Activated B cell treated with CpG ODN at 0.5 μM for 24 hours (primary cell): ENCODE results near the gene CYP2F1. TPM values are rescaled to one million over a fixed set of nuclear protein-coding genes. Genes with fewer than 3 reads are reported as not detected.
A peak's percentile ranks its signal among the peaks of the same experiment; 100 is the strongest.
"Not testable (repeated sequence)": the region's sequence is repeated elsewhere in the genome, so short reads cannot be mapped to it uniquely, and the experiment has no call there.

ENCODE experiments used
- ATAC-seq: fragments of 200-7000 bp; cut with Tn5 transposase; one replicate; pipeline ENCODE4 v1.10.0; 2021; ENCODE audit warnings: low read depth, mild to moderate bottlenecking, moderate library complexity
- CTCF ChIA-PET: fragments of 350-600 bp; sonication (Branson Sonifier 250); formaldehyde crosslinking; loops from one replicate; lab custom pipeline; 2021; ENCODE audit warnings: antibody characterized with exemption; lab: Charles Lee
- POLR2A ChIA-PET: fragments of 350-600 bp; sonication (Branson Sonifier 250); formaldehyde crosslinking; loops from one replicate; lab custom pipeline; 2021; ENCODE audit warnings: antibody characterized with exemption; lab: Charles Lee
- DNase-seq: peaks from one replicate; pipeline ENCODE4 v3.0.0; 2022
- H3K27ac Mint-ChIP-seq: one replicate; pipeline ENCODE4 v1.8.0; 2020; ENCODE audit warnings: mixed read lengths
- H3K27me3 Mint-ChIP-seq: one replicate; pipeline ENCODE4 v1.8.0; 2021; ENCODE audit warnings: mixed read lengths
- H3K36me3 Mint-ChIP-seq: one replicate; pipeline ENCODE4 v1.8.0; 2021; ENCODE audit warnings: low read depth, mixed read lengths
- H3K4me1 Mint-ChIP-seq: one replicate; pipeline ENCODE4 v1.8.0; 2021; ENCODE audit warnings: mixed read lengths
- H3K4me3 Mint-ChIP-seq: one replicate; pipeline ENCODE4 v1.8.0; 2020; ENCODE audit warnings: mild to moderate bottlenecking, mixed read lengths
- H3K9me3 Mint-ChIP-seq: one replicate; pipeline ENCODE4 v1.8.0; 2020; ENCODE audit warnings: mixed read lengths
- intact Hi-C: fragments of 100-400 bp; cut with micrococcal nuclease; formaldehyde crosslinking; loops from one replicate; pipeline ENCODE4 v1.15.1; 2024
- total RNA-seq: library from RNA; stranded (reverse); gene quantifications from 2 replicates; pipeline ENCODE4 v1.2.3, GENCODE V29; 2022
- TF ChIP-seq, protein P1 (sequence below): fragments of 200-600 bp; IDR thresholded peaks from one replicate; pipeline ENCODE4 v1.8.0; 2022; ENCODE audit warnings: antibody characterized with exemption, mild to moderate bottlenecking

CYP2F1 gene
- total RNA-seq, 1 donor from 2014 or later, result not detected

DNA sequence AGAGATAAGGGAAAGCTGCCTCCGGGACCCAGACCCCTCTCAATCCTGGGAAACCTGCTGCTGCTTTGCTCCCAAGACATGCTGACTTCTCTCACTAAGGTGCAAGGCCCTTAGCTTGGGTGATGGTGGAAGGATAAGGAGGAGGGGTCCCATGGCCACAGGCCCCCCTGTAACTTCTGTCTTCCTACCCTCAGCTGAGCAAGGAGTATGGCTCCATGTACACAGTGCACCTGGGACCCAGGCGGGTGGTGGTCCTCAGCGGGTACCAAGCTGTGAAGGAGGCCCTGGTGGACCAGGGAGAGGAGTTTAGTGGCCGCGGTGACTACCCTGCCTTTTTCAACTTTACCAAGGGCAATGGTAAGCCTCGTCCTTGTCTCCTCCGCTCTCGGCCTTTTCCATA, 2.0 kb downstream of the CYP2F1 start:
- no peak for ATAC-seq
- TF ChIP-seq, protein P1, sequence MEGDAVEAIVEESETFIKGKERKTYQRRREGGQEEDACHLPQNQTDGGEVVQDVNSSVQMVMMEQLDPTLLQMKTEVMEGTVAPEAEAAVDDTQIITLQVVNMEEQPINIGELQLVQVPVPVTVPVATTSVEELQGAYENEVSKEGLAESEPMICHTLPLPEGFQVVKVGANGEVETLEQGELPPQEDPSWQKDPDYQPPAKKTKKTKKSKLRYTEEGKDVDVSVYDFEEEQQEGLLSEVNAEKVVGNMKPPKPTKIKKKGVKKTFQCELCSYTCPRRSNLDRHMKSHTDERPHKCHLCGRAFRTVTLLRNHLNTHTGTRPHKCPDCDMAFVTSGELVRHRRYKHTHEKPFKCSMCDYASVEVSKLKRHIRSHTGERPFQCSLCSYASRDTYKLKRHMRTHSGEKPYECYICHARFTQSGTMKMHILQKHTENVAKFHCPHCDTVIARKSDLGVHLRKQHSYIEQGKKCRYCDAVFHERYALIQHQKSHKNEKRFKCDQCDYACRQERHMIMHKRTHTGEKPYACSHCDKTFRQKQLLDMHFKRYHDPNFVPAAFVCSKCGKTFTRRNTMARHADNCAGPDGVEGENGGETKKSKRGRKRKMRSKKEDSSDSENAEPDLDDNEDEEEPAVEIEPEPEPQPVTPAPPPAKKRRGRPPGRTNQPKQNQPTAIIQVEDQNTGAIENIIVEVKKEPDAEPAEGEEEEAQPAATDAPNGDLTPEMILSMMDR, result no peak
- intact Hi-C loops, result no loop called here
- ChIA-PET POLR2A (no interaction called here), CTCF (no interaction called here)
- DNase-seq, result no peak
- no peak overlapping the region for H3K4me3 Mint-ChIP-seq
- H3K9me3 Mint-ChIP-seq, result no peaks in the 10 kb centered on the region
- H3K27me3 Mint-ChIP-seq, result peaks cover 16% of the 10 kb centered on the region
- H3K4me1 Mint-ChIP-seq, result peaks cover 6% of the 10 kb centered on the region
- no peaks in the 10 kb centered on the region for H3K36me3 Mint-ChIP-seq
- no peak overlapping the region for H3K27ac Mint-ChIP-seq

DNA sequence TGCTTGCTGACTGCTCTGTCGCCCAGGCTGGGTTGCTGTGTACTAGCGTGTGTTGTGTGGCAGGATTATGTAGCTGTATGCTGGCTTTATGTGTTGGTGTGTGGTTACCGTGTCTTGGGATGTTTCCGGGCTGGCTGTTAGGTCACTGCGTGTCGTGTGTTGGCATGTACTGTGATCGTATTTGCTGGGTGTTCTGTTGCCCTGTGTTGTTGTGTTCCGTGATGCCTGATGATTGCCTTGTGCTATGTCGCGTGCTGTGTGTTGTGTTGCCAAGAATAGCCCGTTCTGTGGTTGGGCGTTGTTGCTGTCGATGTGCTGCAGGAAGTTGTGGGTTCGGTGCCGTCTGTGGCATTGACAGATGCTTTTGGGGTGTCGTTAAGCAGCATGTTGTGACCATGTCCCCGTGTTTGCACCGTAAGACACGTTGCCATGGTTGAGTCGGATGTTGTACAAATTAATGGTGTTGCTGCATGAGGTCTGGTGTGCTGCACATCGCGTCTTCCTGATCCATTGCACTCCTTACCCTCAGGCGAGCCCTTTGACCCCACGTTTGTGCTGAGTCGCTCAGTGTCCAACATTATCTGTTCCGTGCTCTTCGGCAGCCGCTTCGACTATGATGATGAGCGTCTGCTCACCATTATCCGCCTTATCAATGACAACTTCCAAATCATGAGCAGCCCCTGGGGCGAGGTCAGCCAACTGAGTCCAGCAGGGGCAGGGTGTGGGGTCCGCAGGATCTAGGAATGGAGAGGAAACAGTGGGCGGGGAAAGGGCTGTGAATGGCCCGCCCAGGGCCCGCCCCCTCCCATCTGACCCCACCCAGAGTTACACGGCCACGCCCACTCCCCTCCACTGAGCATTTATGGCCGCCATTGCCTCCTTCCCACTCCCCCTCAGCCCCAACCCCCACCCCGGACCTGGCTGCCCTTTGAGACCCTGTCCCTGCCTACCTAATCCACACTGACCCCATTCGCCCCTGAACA, 7.0 kb downstream of the CYP2F1 start:
- CTCF ChIA-PET, POLR2A ChIA-PET: not testable (repeated sequence)

DNA sequence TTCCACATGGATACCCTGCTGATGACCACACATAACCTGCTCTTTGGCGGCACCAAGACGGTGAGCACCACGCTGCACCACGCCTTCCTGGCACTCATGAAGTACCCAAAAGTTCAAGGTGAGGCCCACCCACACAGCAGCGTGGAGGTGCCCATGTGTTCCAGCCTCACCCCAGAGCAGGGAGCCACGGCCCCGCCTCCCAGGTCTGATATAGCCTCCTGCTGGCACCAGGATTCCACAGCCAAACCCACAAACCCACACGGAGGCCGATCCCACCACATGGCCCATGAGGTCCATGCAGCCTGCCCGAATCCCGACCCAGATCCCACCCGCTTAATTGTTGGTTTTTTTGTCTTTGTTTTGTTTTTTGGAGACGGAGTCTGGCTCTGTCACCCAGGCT, 8.6 kb downstream of the CYP2F1 start:
- H3K4me1 Mint-ChIP-seq, result peaks cover 11% of the 10 kb centered on the region
- ATAC-seq, H3K4me3 Mint-ChIP-seq, POLR2A ChIA-PET, H3K27ac Mint-ChIP-seq, H3K9me3 Mint-ChIP-seq, H3K36me3 Mint-ChIP-seq, DNase-seq, intact Hi-C loops, CTCF ChIA-PET: not testable (repeated sequence)
- H3K27me3 Mint-ChIP-seq, result peaks cover 12% of the 10 kb centered on the region

More for the DNA sequence above, 7.0 kb downstream of the CYP2F1 start:
- ATAC-seq, intact Hi-C loops, H3K4me1 Mint-ChIP-seq, H3K27ac Mint-ChIP-seq, DNase-seq, H3K36me3 Mint-ChIP-seq, H3K4me3 Mint-ChIP-seq, H3K9me3 Mint-ChIP-seq: not testable (repeated sequence)
- peaks cover 17% of the 10 kb centered on the region for H3K27me3 Mint-ChIP-seq

DNA sequence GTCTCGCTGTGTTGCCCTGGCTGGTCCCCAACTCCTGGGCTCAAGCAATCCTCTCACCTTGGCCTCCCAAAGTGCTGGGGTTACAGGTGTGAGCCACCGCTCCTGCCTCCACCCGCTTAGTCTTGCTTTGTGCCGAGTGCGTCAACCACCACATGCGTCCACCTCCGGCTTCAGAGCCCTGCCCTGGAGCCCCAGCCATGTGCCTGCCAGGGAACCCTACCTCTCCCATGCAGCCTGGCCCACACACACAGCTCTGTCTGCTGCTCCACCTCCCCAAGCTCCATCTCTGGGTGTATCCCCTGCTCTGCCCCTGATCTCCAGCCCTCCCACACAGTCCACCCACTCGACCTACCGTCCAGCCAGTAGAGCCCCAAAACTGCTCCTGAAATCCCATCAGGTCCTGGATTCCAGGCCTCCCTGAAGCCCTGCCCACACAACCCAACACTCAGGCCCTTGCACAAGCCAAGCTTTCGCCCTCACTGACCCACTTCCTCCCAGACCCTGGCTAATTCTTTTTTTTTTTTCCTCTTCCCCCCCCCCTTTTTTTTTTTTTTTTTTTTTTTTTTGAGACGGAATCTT, 9.6 kb downstream of the CYP2F1 start:
- Mint-ChIP-seq H3K4me1 (peaks cover 16% of the 10 kb centered on the region), H3K4me3 (no peak overlapping the region), H3K9me3 (no peaks in the 10 kb centered on the region), H3K27me3 (peaks cover 19% of the 10 kb centered on the region), H3K36me3 (no peaks in the 10 kb centered on the region), H3K27ac (no peak overlapping the region)
- CTCF ChIA-PET, result interaction anchor here (1.2 kb wide), 2 partner anchors 21 to 185 kb away, joined by 3 read pairs; no protein-coding TSS in a partner anchor
- POLR2A ChIA-PET, result no interaction called here
- DNase-seq (no peak), ATAC-seq (no peak)
- TF ChIP-seq, protein P1, result no peak
- intact Hi-C loops, result no loop called here

DNA sequence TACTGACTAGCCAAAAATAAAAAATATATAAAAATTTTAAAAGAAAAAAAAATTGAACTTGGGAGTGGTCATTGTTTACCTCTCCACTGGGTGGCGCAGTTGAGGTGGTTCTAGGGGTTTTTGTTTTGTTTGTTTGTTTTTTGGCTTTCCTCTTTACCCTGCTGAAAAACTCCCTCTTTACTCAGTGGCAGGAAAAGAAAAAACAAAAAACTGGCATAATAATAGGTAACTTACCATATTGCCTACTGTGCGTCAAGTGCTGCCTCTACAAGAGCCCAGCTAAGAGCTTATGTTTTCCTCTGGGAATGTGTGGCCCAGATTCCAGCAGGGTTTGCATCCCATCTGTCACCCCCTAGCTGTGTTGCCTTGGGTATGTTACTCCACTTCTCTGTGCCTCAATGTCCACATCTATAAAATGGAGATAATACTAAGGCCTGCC, 12.6 kb downstream of the CYP2F1 start:
- ChIA-PET CTCF (interaction anchor here (1.1 to 2.4 kb wide), 5 partner anchors 13 to 443 kb away, joined by 3 to 11 read pairs (median 4); no protein-coding TSS in a partner anchor), POLR2A (interaction anchor here (0.6 to 1.3 kb wide), 2 partner anchors 16 to 137 kb away, joined by 5 to 8 read pairs; no protein-coding TSS in a partner anchor)
- DNase-seq, ATAC-seq, H3K27ac Mint-ChIP-seq, H3K4me1 Mint-ChIP-seq, H3K4me3 Mint-ChIP-seq, H3K9me3 Mint-ChIP-seq, H3K36me3 Mint-ChIP-seq: not testable (repeated sequence)
- H3K27me3 Mint-ChIP-seq, result peaks cover 20% of the 10 kb centered on the region
- intact Hi-C loops, result loop anchor here (1.0 to 5.0 kb wide), 4 partner anchors 18 to 464 kb away; no protein-coding TSS in a partner anchor

DNA sequence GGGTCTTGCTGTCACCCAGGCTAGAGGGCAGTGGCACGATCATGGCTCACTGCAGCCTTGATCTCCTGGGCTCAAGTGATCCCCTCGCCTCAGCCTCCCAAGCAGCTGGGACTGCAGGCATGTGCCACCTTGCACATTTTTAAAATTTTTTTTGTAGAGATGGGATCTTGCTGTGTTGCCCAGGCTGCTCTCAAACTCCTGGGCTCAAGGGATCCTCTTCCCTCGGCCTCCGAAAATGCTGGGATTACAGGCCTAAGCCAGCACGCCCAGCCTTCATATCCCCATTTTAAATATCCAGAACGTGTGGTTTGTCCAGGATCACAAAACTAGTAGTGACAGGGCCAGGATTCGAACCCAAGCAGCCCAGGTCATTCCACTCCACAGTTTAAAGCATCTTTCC, 13.1 kb downstream of the CYP2F1 start:
- not testable (repeated sequence) for H3K9me3 Mint-ChIP-seq, ATAC-seq, H3K4me1 Mint-ChIP-seq, H3K36me3 Mint-ChIP-seq, H3K4me3 Mint-ChIP-seq, H3K27ac Mint-ChIP-seq, DNase-seq
- ChIA-PET POLR2A (interaction anchor here (1.3 kb wide), 1 partner anchor 136 kb away, joined by 5 read pairs; no protein-coding TSS in a partner anchor), CTCF (interaction anchor here (0.7 to 2.4 kb wide), 6 partner anchors 12 to 467 kb away, joined by 3 to 11 read pairs (median 4); no protein-coding TSS in a partner anchor)
- intact Hi-C loops, result loop anchor here (1.0 to 5.0 kb wide), 3 partner anchors 17 to 465 kb away; no protein-coding TSS in a partner anchor
- H3K27me3 Mint-ChIP-seq, result peaks cover 23% of the 10 kb centered on the region

DNA sequence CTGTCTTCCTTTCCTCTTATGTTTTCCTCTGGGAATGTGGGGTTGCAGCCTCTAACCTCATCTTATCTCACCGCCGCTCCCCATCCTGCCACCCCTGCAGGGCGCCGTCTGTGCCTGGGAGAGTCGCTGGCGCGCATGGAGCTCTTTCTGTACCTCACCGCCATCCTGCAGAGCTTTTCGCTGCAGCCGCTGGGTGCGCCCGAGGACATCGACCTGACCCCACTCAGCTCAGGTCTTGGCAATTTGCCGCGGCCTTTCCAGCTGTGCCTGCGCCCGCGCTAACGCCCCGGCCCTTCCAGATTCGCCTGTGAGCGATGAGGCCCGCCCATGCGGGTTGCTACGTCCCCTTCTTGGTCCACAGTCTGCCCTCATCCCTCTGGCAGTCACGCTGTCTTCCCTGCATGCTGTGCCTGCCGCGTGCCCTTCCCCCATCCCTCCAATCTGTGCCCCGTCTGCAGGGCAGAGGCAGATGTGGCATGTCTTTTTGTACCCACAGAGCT, 13.6 kb downstream of the CYP2F1 start:
- peak overlapping the region; percentile 69 for H3K4me3 Mint-ChIP-seq
- H3K36me3 Mint-ChIP-seq, H3K9me3 Mint-ChIP-seq, H3K27ac Mint-ChIP-seq, H3K4me1 Mint-ChIP-seq: not testable (repeated sequence)
- ChIA-PET POLR2A (interaction anchor here (1.3 kb wide), 1 partner anchor 136 kb away, joined by 5 read pairs; no protein-coding TSS in a partner anchor), CTCF (interaction anchor here (0.7 to 2.4 kb wide), 4 partner anchors 16 to 467 kb away, joined by 3 to 11 read pairs (median 6); no protein-coding TSS in a partner anchor)
- DNase-seq, result peak; percentile 39
- peak; percentile 97 for ATAC-seq
- intact Hi-C loops, result loop anchor here (1.0 to 5.0 kb wide), 3 partner anchors 16 to 466 kb away; no protein-coding TSS in a partner anchor
- peaks cover 26% of the 10 kb centered on the region for H3K27me3 Mint-ChIP-seq
